GM10266 (cell line): ENCODE results near the gene PNMA1.
A peak's percentile ranks its signal among the peaks of the same experiment; 100 is the strongest.

Source experiments
- DNase-seq: peaks from one replicate; pipeline ENCODE4 v3.0.0; 2012; ENCODE audit errors: extremely low spot score
- CTCF ChIP-seq: IDR thresholded peaks from 2 replicates; pipeline ENCODE4 v1.5.1; 2012; ENCODE audit warnings: mild to moderate bottlenecking, low read depth; ENCODE audit not compliant: control insufficient read depth, insufficient read depth; ENCODE audit errors: missing control alignments

The PNMA1 gene

GRCh38 chr14:73744874-73745529 lies 30.8 kb upstream of the PNMA1 start:
- TF ChIP-seq CTCF: no peak
- no peak for DNase-seq

GRCh38 chr14:73744175-73744867 lies 30.1 kb upstream of the PNMA1 start:
- no peak for DNase-seq
- no peak for TF ChIP-seq CTCF

GRCh38 chr14:73743431-73743931 lies 29.3 kb upstream of the PNMA1 start:
- no peak for DNase-seq
- TF ChIP-seq CTCF: no peak

GRCh38 chr14:73742520-73743238 lies 28.5 kb upstream of the PNMA1 start:
- TF ChIP-seq CTCF: no peak
- no peak for DNase-seq

- DNase-seq: no peak
- TF ChIP-seq CTCF: no peak
These were observed 27.8 kb upstream of the PNMA1 start for GRCh38 chr14:73741876-73742519.

- TF ChIP-seq CTCF: no peak
- DNase-seq: peak; percentile 61
These were observed 27.2 kb upstream of the PNMA1 start for GRCh38 chr14:73741386-73741875.
